CD14-positive monocyte (primary cell): ENCODE results near the gene DDX42. TPM values are rescaled to one million over a fixed set of nuclear protein-coding genes. Genes with fewer than 3 reads are reported as not detected.
A peak's percentile ranks its signal among the peaks of the same experiment; 100 is the strongest.

Source experiments
- DNase-seq, 3 donors: peaks; one replicate each; pipeline ENCODE4 v3.0.0-alpha.2; 2011 to 2022
- H2AFZ ChIP-seq: 2 replicates; pipeline ENCODE4 v1.6.0; 2012; ENCODE audit warnings: mild to moderate bottlenecking, low read depth, low read length, inconsistent platforms; ENCODE audit not compliant: insufficient read depth, poor library complexity, severe bottlenecking
- H3K27ac ChIP-seq, 2 donors: 1 replicate in 1 of 2; 2 replicates in 1 of 2; pipeline ENCODE4 v1.5.1; 2012 to 2013; ENCODE audit warnings: low read length in 2 of 2, control low read depth in 1 of 2, inconsistent platforms in 1 of 2, low read depth in 1 of 2, mild to moderate bottlenecking in 1 of 2
- H3K27me3 ChIP-seq, 2 donors: one replicate each; pipeline versions ENCODE4 v1.6.0 to v1.6.1; 2011 to 2013; ENCODE audit warnings: low read length in 2 of 2; ENCODE audit not compliant: control insufficient read depth in 2 of 2, insufficient read depth in 2 of 2
- H3K36me3 ChIP-seq, 2 donors: replicated peaks in 1 of 2; 1 replicate in 1 of 2; 2 replicates in 1 of 2; pipeline versions ENCODE4 v1.5.1 to v1.6.1; 2012 to 2013; ENCODE audit warnings: low read length in 2 of 2, control low read depth in 1 of 2, inconsistent platforms in 1 of 2, mild to moderate bottlenecking in 1 of 2; ENCODE audit not compliant: insufficient read depth in 2 of 2, control insufficient read depth in 1 of 2
- H3K4me1 ChIP-seq, 2 donors: 1 replicate in 1 of 2; 2 replicates in 1 of 2; pipeline versions ENCODE4 v1.5.1 to v1.6.1; 2012 to 2013; ENCODE audit warnings: low read length in 2 of 2, control low read depth in 1 of 2, inconsistent platforms in 1 of 2, mild to moderate bottlenecking in 1 of 2, moderate library complexity in 1 of 2; ENCODE audit not compliant: insufficient read depth in 2 of 2, control insufficient read depth in 1 of 2
- H3K4me2 ChIP-seq: replicated peaks from 2 replicates; pipeline ENCODE3; 2012; ENCODE audit warnings: low read length, moderate library complexity, mild to moderate bottlenecking; ENCODE audit not compliant: poor library complexity, severe bottlenecking; ENCODE audit errors: extremely low read depth
- H3K4me3 ChIP-seq, 3 experiments: fragments of 200-600 bp in 1 of 3; sonication (generic) in 1 of 3; replicated peaks in 1 of 3; 1 replicate in 2 of 3; 2 replicates in 1 of 3; pipeline ENCODE4 v1.5.1; 2011 to 2013; ENCODE audit warnings: low read length in 3 of 3, mild to moderate bottlenecking in 3 of 3, control low read depth in 2 of 3, low read depth in 2 of 3, inconsistent platforms in 1 of 3, moderate library complexity in 1 of 3
- H3K79me2 ChIP-seq: 2 replicates; pipeline ENCODE4 v1.6.0; 2012; ENCODE audit warnings: mild to moderate bottlenecking, control low read depth, inconsistent platforms, low read length, moderate library complexity; ENCODE audit not compliant: insufficient read depth
- H3K9ac ChIP-seq: 2 replicates; pipeline ENCODE4 v1.6.0; 2017; ENCODE audit warnings: low read length, mild to moderate bottlenecking; ENCODE audit not compliant: insufficient read depth, poor library complexity, severe bottlenecking
- H3K9me3 ChIP-seq, 2 donors: replicated peaks in 1 of 2; 1 replicate in 1 of 2; 2 replicates in 1 of 2; pipeline versions ENCODE4 v1.5.1 to v1.6.1; 2012 to 2013; ENCODE audit warnings: low read length in 2 of 2, control low read depth in 1 of 2; ENCODE audit not compliant: control insufficient read depth in 1 of 2, insufficient read depth in 1 of 2
- H4K20me1 ChIP-seq: 2 replicates; pipeline ENCODE4 v1.6.0; 2012; ENCODE audit warnings: mild to moderate bottlenecking, low read length, control low read depth, moderate library complexity; ENCODE audit not compliant: insufficient read depth
- H3K27ac Mint-ChIP-seq, 7 donors: one replicate each; pipeline ENCODE4 v1.8.0; 2020; ENCODE audit warnings: mild to moderate bottlenecking in 7 of 7, mixed read lengths in 7 of 7, moderate library complexity in 6 of 7, inconsistent platforms in 2 of 7
- H3K27me3 Mint-ChIP-seq, 3 donors: one replicate each; pipeline ENCODE4 v1.8.0; 2021 to 2022; ENCODE audit warnings: low read depth in 3 of 3, mild to moderate bottlenecking in 3 of 3, mixed read lengths in 3 of 3, moderate library complexity in 3 of 3, inconsistent platforms in 1 of 3
- H3K36me3 Mint-ChIP-seq, 2 donors: one replicate each; pipeline ENCODE4 v1.8.0; 2020; ENCODE audit warnings: mixed read lengths in 2 of 2, inconsistent platforms in 1 of 2, mild to moderate bottlenecking in 1 of 2
- H3K4me1 Mint-ChIP-seq: one replicate; pipeline ENCODE4 v1.8.0; 2020; ENCODE audit warnings: mild to moderate bottlenecking, mixed read lengths
- H3K4me3 Mint-ChIP-seq, 2 donors: one replicate each; pipeline ENCODE4 v1.8.0; 2020; ENCODE audit warnings: mild to moderate bottlenecking in 2 of 2, mixed read lengths in 2 of 2, moderate library complexity in 1 of 2
- H3K9me3 Mint-ChIP-seq, 7 donors: one replicate each; pipeline ENCODE4 v1.8.0; 2020 to 2022; ENCODE audit warnings: mixed read lengths in 7 of 7, mild to moderate bottlenecking in 6 of 7, moderate library complexity in 6 of 7, inconsistent platforms in 2 of 7
- WGBS: methylation state at CpG from one replicate; pipeline ENCODE4 v1.1.5; 2013; ENCODE audit warnings: missing lambda C conversion rate; ENCODE audit not compliant: insufficient coverage; 5-methylcytosine and 5-hydroxymethylcytosine counted together
- intact Hi-C, 2 donors: fragments of 100-400 bp; cut with micrococcal nuclease; formaldehyde crosslinking; loops; one replicate each; pipeline versions ENCODE4 v1.15.0 to v1.15.1; 2023
- polyA plus RNA-seq, 3 donors: library from polyadenylated mRNA; depleted of rRNA in 1 of 3; unstranded in 2 of 3; stranded (reverse) in 1 of 3; fragments of 300-500 nt in 2 of 3; fragments of >200 nt in 1 of 3; fragmentation: Illumina TruSeq in 2 of 3; gene quantifications; 1 replicate in 2 of 3; 2 replicates in 1 of 3; pipeline ENCODE4 v1.2.3, GENCODE V29; 2012 to 2021
- TF ChIP-seq, protein P1 (sequence below): fragments of 200-600 bp; IDR thresholded peaks from one replicate; pipeline ENCODE4 v1.8.0; 2022; ENCODE audit warnings: antibody characterized with exemption, mild to moderate bottlenecking

The DDX42 gene
- polyA plus RNA-seq, 3 donors, result 3.1 to 89.2 (median 5.3) TPM

DNA sequence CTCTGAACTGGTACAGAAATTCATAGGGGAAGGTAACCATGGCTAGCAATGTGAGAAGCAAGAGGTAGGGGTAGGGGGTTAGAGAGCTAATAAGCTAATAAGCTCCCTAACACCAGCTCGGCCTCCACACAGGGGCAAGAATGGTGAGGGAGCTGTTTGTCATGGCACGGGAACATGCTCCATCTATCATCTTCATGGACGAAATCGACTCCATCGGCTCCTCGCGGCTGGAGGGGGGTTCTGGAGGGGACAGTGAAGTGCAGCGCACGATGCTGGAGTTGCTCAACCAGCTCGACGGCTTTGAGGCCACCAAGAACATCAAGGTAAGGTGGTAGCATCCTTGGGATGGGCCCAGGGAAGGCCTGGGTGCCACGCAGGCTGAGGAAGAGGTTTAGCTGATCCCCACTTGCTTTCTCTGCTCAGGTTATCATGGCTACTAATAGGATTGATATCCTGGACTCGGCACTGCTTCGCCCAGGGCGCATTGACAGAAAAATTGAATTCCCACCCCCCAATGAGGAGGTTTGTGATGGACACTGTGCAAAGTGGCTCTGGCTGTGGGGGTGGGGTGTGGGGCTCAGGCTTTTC lies 57.0 kb downstream of the DDX42 start:
- Mint-ChIP-seq H3K9me3 (no peaks in the 10 kb centered on the region), H3K4me1 (peaks cover 40% of the 10 kb centered on the region), H3K36me3 (peaks cover 62 to 69% of the 10 kb centered on the region in 2 donors), H3K27me3 (peaks cover 0 to 2% (median 0%) of the 10 kb centered on the region in 3 donors), H3K27ac (peak overlapping the region in 3 of 7 donors; percentile 30 to 76 (median 51)), H3K4me3 (no peak overlapping the region)
- intact Hi-C loops, result no loop called here
- no peaks in the 10 kb centered on the region for H3K9me3 ChIP-seq
- H3K4me2 ChIP-seq, result no peak overlapping the region
- 80% methylated on average over 5 of the region's 15 CpGs for WGBS
- no peaks in the 10 kb centered on the region for H3K27me3 ChIP-seq
- no peak overlapping the region for H2AFZ ChIP-seq
- H3K4me1 ChIP-seq, result peaks cover 20 to 28% of the 10 kb centered on the region in 2 donors
- H3K36me3 ChIP-seq, result peaks cover 62 to 71% of the 10 kb centered on the region in 2 donors
- H3K4me3 ChIP-seq, result no peak overlapping the region
- H3K27ac ChIP-seq, result no peak overlapping the region
- peaks cover 58% of the 10 kb centered on the region for H3K79me2 ChIP-seq
- H4K20me1 ChIP-seq, result peaks cover 68% of the 10 kb centered on the region
- no peak for DNase-seq
- TF ChIP-seq, protein P1, sequence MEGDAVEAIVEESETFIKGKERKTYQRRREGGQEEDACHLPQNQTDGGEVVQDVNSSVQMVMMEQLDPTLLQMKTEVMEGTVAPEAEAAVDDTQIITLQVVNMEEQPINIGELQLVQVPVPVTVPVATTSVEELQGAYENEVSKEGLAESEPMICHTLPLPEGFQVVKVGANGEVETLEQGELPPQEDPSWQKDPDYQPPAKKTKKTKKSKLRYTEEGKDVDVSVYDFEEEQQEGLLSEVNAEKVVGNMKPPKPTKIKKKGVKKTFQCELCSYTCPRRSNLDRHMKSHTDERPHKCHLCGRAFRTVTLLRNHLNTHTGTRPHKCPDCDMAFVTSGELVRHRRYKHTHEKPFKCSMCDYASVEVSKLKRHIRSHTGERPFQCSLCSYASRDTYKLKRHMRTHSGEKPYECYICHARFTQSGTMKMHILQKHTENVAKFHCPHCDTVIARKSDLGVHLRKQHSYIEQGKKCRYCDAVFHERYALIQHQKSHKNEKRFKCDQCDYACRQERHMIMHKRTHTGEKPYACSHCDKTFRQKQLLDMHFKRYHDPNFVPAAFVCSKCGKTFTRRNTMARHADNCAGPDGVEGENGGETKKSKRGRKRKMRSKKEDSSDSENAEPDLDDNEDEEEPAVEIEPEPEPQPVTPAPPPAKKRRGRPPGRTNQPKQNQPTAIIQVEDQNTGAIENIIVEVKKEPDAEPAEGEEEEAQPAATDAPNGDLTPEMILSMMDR, result no peak
- no peak overlapping the region for H3K9ac ChIP-seq

GRCh38 chr17:63831505-63831904 lies 57.5 kb downstream of the DDX42 start:
- H3K9ac ChIP-seq, result no peak overlapping the region
- H3K36me3 Mint-ChIP-seq, result peaks cover 64 to 73% of the 10 kb centered on the region in 2 donors
- TF ChIP-seq, protein P1, result no peak
- no peak overlapping the region for H3K4me2 ChIP-seq
- peaks cover 66 to 76% of the 10 kb centered on the region in 2 donors for H3K36me3 ChIP-seq
- no peak overlapping the region for H3K4me3 Mint-ChIP-seq
- peaks cover 58% of the 10 kb centered on the region for H3K79me2 ChIP-seq
- WGBS, result 14% methylated on average over 6 of the region's 8 CpGs
- peak overlapping the region in 2 of 7 donors; percentile 51 to 86 for H3K27ac Mint-ChIP-seq
- H3K9me3 ChIP-seq, result no peaks in the 10 kb centered on the region
- H3K27me3 Mint-ChIP-seq, result peaks cover 0 to 2% (median 0%) of the 10 kb centered on the region in 3 donors
- no peaks in the 10 kb centered on the region for H3K27me3 ChIP-seq
- no peaks in the 10 kb centered on the region for H3K9me3 Mint-ChIP-seq
- no peak overlapping the region for H3K27ac ChIP-seq
- peaks cover 73% of the 10 kb centered on the region for H4K20me1 ChIP-seq
- no peak for DNase-seq
- peaks cover 35% of the 10 kb centered on the region for H3K4me1 Mint-ChIP-seq
- intact Hi-C loops, result no loop called here
- peaks cover 15 to 23% of the 10 kb centered on the region in 2 donors for H3K4me1 ChIP-seq
- H2AFZ ChIP-seq, result no peak overlapping the region
- no peak overlapping the region for H3K4me3 ChIP-seq
